Sigmoid colon (tissue), 7 donors: Measurements from ENCODE around the gene ECE1. TPM values are rescaled to one million over a fixed set of nuclear protein-coding genes. Genes with fewer than 3 reads are reported as not detected.

Experiments used
- DNase-seq: peaks from one replicate; pipeline ENCODE4 v3.0.0-alpha.2; 2019
- H3K27ac ChIP-seq, 4 donors: fragments of 200-600 bp; sonication (generic); one replicate each; pipeline ENCODE4 v1.5.1; 2016 to 2019; ENCODE audit warnings: mild to moderate bottlenecking in 1 of 4
- H3K27me3 ChIP-seq, 3 donors: fragments of 200-600 bp; sonication (generic); one replicate each; pipeline ENCODE4 v1.5.1; 2019; ENCODE audit warnings: mild to moderate bottlenecking in 1 of 3
- H3K36me3 ChIP-seq, 4 donors: fragments of 200-600 bp; sonication (generic); one replicate each; pipeline ENCODE4 v1.5.1; 2016 to 2019
- H3K4me1 ChIP-seq, 4 donors: fragments of 200-600 bp; sonication (generic); one replicate each; pipeline ENCODE4 v1.5.1; 2017 to 2019
- H3K4me3 ChIP-seq, 4 donors: fragments of 200-600 bp; sonication (generic); one replicate each; pipeline ENCODE4 v1.5.1; 2017 to 2019; ENCODE audit warnings: mild to moderate bottlenecking in 2 of 4, moderate library complexity in 1 of 4
- H3K9me3 ChIP-seq, 4 donors: fragments of 200-600 bp in 3 of 4; sonication (generic) in 3 of 4; one replicate each; pipeline versions ENCODE4 v1.5.1 to v1.6.1; 2013 to 2019
- CTCF ChIP-seq, 4 experiments: fragments of 450-650 bp in 3 of 4; fragments of 200-600 bp in 1 of 4; IDR thresholded peaks; one replicate each; pipeline ENCODE4 v1.5.1; 2016 to 2019; ENCODE audit warnings: antibody characterized with exemption in 4 of 4, mild to moderate bottlenecking in 3 of 4, moderate library complexity in 2 of 4
- EP300 ChIP-seq, 4 donors: sonication (generic); formaldehyde crosslinking; IDR thresholded peaks; one replicate each; pipeline ENCODE4 v1.6.1; 2017; ENCODE audit warnings: antibody characterized with exemption in 4 of 4
- POLR2A ChIP-seq, 2 donors: fragments of 450-650 bp; IDR thresholded peaks; one replicate each; pipeline ENCODE4 v1.6.1; 2016; ENCODE audit warnings: antibody characterized with exemption in 2 of 2, mild to moderate bottlenecking in 2 of 2, moderate library complexity in 2 of 2
- POLR2AphosphoS5 ChIP-seq, 4 donors: sonication (generic); formaldehyde crosslinking; IDR thresholded peaks; one replicate each; pipeline ENCODE4 v1.6.1; 2017; ENCODE audit warnings: antibody characterized with exemption in 4 of 4
- WGBS, 2 donors: extraction: QIAGEN DNeasy Blood & Tissue Kit; methylation state at CpG; one replicate each; pipeline ENCODE4 v1.1.7; 2013; 5-methylcytosine and 5-hydroxymethylcytosine counted together
- intact Hi-C: fragments of 100-400 bp; cut with DNase I; formaldehyde crosslinking; loops from one replicate; pipeline ENCODE4 v1.15.1; 2023
- polyA plus RNA-seq, 3 donors: library from polyadenylated mRNA; stranded (reverse); fragments of 200-250 nt; gene quantifications; one replicate each; pipeline ENCODE4 v1.2.3, GENCODE V29; 2013
- total RNA-seq, 4 donors: library from RNA; depleted of rRNA; stranded (reverse); fragments of >200 nt; gene quantifications; one replicate each; pipeline ENCODE4 v1.1.0, GENCODE V29; 2016
- donor health status: healthy with polysubstance abuse.
- donor health status: Bipolar disorder and iron deficiency.
- donor health status: healthy.

The ECE1 gene
- total and polyA plus RNA-seq, 7 donors = 10.2 to 112 (median 73.8) TPM

- Histone ChIP-seq H3K9me3 (no peaks in the 10 kb centered on the region), H3K36me3 (peaks cover 50 to 100% (median 57%) of the 10 kb centered on the region in 4 donors), H3K4me3 (no peak overlapping the region), H3K27me3 (no peaks in the 10 kb centered on the region), H3K4me1 (peaks cover 0 to 7% (median 4%) of the 10 kb centered on the region in 4 donors), H3K27ac (no peak overlapping the region)
- TF ChIP-seq POLR2AphosphoS5 (IDR thresholded peaks at IDR 0.05) (no peak), EP300 (IDR thresholded peaks at IDR 0.05) (no peak), POLR2A (IDR thresholded peaks at IDR 0.05) (no peak), CTCF (IDR thresholded peaks at IDR 0.05) (no peak)
- intact Hi-C loops = no loop called here
- 90 to 93% methylated on average over 20 of the region's 20 CpGs for WGBS, 2 donors
- DNase-seq = no peak
Measured at GRCh38 chr1:21246905-21247642, 43.2 kb downstream of the ECE1 start.

- H3K36me3 ChIP-seq = peaks cover 51 to 100% (median 68%) of the 10 kb centered on the region in 4 donors
- 98% methylated on average over 4 of the region's 4 CpGs for WGBS, 2 donors
- TF ChIP-seq POLR2A (IDR thresholded peaks at IDR 0.05) (no peak), POLR2AphosphoS5 (IDR thresholded peaks at IDR 0.05) (no peak)
Measured at GRCh38 chr1:21245688-21246229, 44.5 kb downstream of the ECE1 start.

GRCh38 chr1:21244986-21245687, 45.1 kb downstream of the ECE1 start:
- intact Hi-C loops = no loop called here
- DNase-seq = no peak
- TF ChIP-seq EP300 (IDR thresholded peaks at IDR 0.05) (no peak), POLR2AphosphoS5 (IDR thresholded peaks at IDR 0.05) (no peak), CTCF (IDR thresholded peaks at IDR 0.05) (peak in 1 of 4 experiments; percentile 15), POLR2A (IDR thresholded peaks at IDR 0.05) (no peak)
- Histone ChIP-seq H3K36me3 (peaks cover 56 to 100% (median 70%) of the 10 kb centered on the region in 4 donors), H3K27ac (no peak overlapping the region), H3K9me3 (no peaks in the 10 kb centered on the region), H3K27me3 (no peaks in the 10 kb centered on the region), H3K4me1 (no peaks in the 10 kb centered on the region), H3K4me3 (no peak overlapping the region)
- 92 to 95% methylated on average over 11 of the region's 11 CpGs for WGBS, 2 donors

More at GRCh38 chr1:21245688-21246229, 44.5 kb downstream of the ECE1 start:
- no peak overlapping the region for H3K27ac ChIP-seq
- no peak overlapping the region for H3K4me3 ChIP-seq
- intact Hi-C loops = no loop called here
- H3K27me3 ChIP-seq = no peaks in the 10 kb centered on the region
- no peak for DNase-seq
- H3K9me3 ChIP-seq = no peaks in the 10 kb centered on the region
- H3K4me1 ChIP-seq = no peaks in the 10 kb centered on the region

- no peak overlapping the region for H3K4me3 ChIP-seq
- WGBS, 2 donors = 96 to 97% methylated on average over 10 of the region's 10 CpGs
- H3K9me3 ChIP-seq = no peaks in the 10 kb centered on the region
- no peak overlapping the region for H3K27ac ChIP-seq
- no peaks in the 10 kb centered on the region for H3K4me1 ChIP-seq
- H3K36me3 ChIP-seq = peaks cover 60 to 100% (median 69%) of the 10 kb centered on the region in 4 donors
- TF ChIP-seq CTCF (IDR thresholded peaks at IDR 0.05) (no peak), POLR2A (IDR thresholded peaks at IDR 0.05) (no peak), POLR2AphosphoS5 (IDR thresholded peaks at IDR 0.05) (no peak), EP300 (IDR thresholded peaks at IDR 0.05) (no peak)
- no peaks in the 10 kb centered on the region for H3K27me3 ChIP-seq
- intact Hi-C loops = no loop called here
- no peak for DNase-seq
Measured at GRCh38 chr1:21244154-21244553, 46.1 kb downstream of the ECE1 start.

GRCh38 chr1:21242846-21243245, 47.4 kb downstream of the ECE1 start:
- intact Hi-C loops = no loop called here
- no peak for DNase-seq
- no peaks in the 10 kb centered on the region for H3K9me3 ChIP-seq
- H3K4me1 ChIP-seq = no peaks in the 10 kb centered on the region
- no peaks in the 10 kb centered on the region for H3K27me3 ChIP-seq
- TF ChIP-seq EP300 (IDR thresholded peaks at IDR 0.05) (no peak), POLR2A (IDR thresholded peaks at IDR 0.05) (no peak), POLR2AphosphoS5 (IDR thresholded peaks at IDR 0.05) (no peak), CTCF (IDR thresholded peaks at IDR 0.05) (no peak)
- H3K27ac ChIP-seq = no peak overlapping the region
- no peak overlapping the region for H3K4me3 ChIP-seq
- H3K36me3 ChIP-seq = peaks cover 66 to 100% (median 76%) of the 10 kb centered on the region in 4 donors
- WGBS, 2 donors = 92 to 97% methylated on average over 4 of the region's 4 CpGs
